ENCODE data around the gene PLCL1. TPM values are rescaled to one million over a fixed set of nuclear protein-coding genes. Genes with fewer than 3 reads are reported as not detected.
"Not testable (repeated sequence)": the region's sequence is repeated elsewhere in the genome, so short reads cannot be mapped to it uniquely, and the experiment has no call there.

The PLCL1 gene
- total and polyA plus RNA-seq, 10 of the 15 experiments (the other 5 are each of a cell fraction or from before 2014, with no cell fraction given) = 0.03 to 1.5 (median 0.22) TPM

DNA sequence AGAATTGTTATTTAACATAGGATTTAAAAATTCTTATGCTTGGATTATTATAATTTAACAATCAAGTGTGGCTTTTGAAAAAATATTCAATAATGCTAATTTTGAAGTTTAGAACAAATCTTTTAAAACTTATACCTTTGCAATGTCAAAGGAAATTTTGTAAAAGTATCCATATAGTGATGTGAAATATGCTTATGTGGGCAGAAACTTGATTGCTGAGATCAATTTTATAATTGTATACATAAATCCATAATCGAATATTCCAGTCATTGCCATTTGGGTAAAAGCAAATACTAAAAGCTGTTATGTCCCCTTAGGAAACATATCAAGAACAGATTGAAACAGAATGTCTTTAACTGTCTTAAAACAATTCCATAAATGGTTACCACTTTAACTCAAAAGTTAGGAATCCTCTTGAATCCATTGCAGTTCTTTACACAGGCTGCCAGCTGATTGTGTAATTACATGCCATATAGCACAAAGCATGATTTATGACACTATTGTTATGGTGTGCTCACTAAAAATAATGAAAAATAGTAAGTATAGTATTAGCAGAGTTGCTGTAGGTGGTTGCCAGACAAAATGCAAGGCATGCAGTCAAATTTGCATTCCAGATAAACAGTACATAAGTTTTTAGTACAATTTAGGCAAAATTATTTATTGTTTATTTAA lies 24.2 kb downstream of the PLCL1 start:
- no peak overlapping the region for H3K9ac ChIP-seq (ENCODE audit: control insufficient read depth, insufficient read depth, low read length)
- no peak for DNase-seq (ENCODE audit: low read depth, low spot score)
- ChIA-PET RAD21 (ENCODE audit: unreplicated experiment) (interaction anchor here (0.9 kb wide), 1 partner anchor 12 kb away, joined by 3 read pairs; no protein-coding TSS in a partner anchor), CTCF (interaction anchor here (1.1 to 1.7 kb wide), 2 partner anchors 9 to 15 kb away, joined by 4 to 5 read pairs; no protein-coding TSS in a partner anchor), POLR2A (no interaction called here), SMC1A (ENCODE audit: uncharacterized antibody, unreplicated experiment) (interaction anchor here (1.5 kb wide), 1 partner anchor 10 kb away, joined by 8 read pairs; no protein-coding TSS in a partner anchor)
- intact Hi-C loops (cut with micrococcal nuclease; ENCODE audit: unreplicated experiment) = no loop called here
- no peak for TF ChIP-seq EP300 (IDR thresholded peaks at IDR 0.05; ENCODE audit: borderline replicate concordance in 1 of 2, control insufficient read depth in 1 of 2, low read depth in 2 of 2, low read length in 2 of 2)
- TF ChIP-seq NFYA (IDR thresholded peaks at IDR 0.05; ENCODE audit: borderline replicate concordance, low read depth, low read length) = no peak
- TF ChIP-seq, protein P1, sequence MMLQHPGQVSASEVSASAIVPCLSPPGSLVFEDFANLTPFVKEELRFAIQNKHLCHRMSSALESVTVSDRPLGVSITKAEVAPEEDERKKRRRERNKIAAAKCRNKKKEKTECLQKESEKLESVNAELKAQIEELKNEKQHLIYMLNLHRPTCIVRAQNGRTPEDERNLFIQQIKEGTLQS (IDR thresholded peaks at IDR 0.05; ENCODE audit: borderline replicate concordance, extremely low read depth, low read depth, low read length) = no peak
- TF ChIP-seq, protein P2, sequence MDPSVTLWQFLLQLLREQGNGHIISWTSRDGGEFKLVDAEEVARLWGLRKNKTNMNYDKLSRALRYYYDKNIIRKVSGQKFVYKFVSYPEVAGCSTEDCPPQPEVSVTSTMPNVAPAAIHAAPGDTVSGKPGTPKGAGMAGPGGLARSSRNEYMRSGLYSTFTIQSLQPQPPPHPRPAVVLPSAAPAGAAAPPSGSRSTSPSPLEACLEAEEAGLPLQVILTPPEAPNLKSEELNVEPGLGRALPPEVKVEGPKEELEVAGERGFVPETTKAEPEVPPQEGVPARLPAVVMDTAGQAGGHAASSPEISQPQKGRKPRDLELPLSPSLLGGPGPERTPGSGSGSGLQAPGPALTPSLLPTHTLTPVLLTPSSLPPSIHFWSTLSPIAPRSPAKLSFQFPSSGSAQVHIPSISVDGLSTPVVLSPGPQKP (IDR thresholded peaks at IDR 0.05; ENCODE audit: low read depth, low read length) = no peak
- H4K20me1 ChIP-seq (ENCODE audit: control insufficient read depth, insufficient read depth) = no peaks in the 10 kb centered on the region
- no peak overlapping the region for H3K27ac ChIP-seq (ENCODE audit: control insufficient read depth, insufficient read depth)
- no peak for FAIRE-seq
- no peak overlapping the region for H2AFZ ChIP-seq (ENCODE audit: control insufficient read depth, low read depth, low read length)
- no peak for ATAC-seq
- WGBS (ENCODE audit: insufficient coverage, insufficient replicate concordance, low lambda C conversion rate, missing lambda C conversion rate) = 4% methylated on average over 1 of the region's 1 CpG
- H3K4me1 ChIP-seq (ENCODE audit: control insufficient read depth, insufficient read depth, low read length) = no peaks in the 10 kb centered on the region
- peaks cover 0 to 4% of the 10 kb centered on the region in 2 experiments; a peak in 1 of 4 replicates for H3K27me3 ChIP-seq (replicated peaks in 1 of 2; ENCODE audit: control insufficient read depth in 2 of 2, insufficient read depth in 2 of 2, low read length in 1 of 2)
- H3K36me3 ChIP-seq (ENCODE audit: control insufficient read depth in 2 of 2, insufficient read depth in 2 of 2, low read length in 1 of 2) = no peaks in the 10 kb centered on the region
- H3K9me3 ChIP-seq (replicated peaks; ENCODE audit: control insufficient read depth, insufficient read depth, low read length) = no peaks in the 10 kb centered on the region
- BruUV-seq (replicated peaks) = no TSS peak
- H3K4me2 ChIP-seq (ENCODE audit: control insufficient read depth, insufficient read depth) = no peak overlapping the region
- in situ Hi-C loops (cut with MboI) = no loop called here
- H3K4me3 ChIP-seq = no peak overlapping the region
- no peaks in the 10 kb centered on the region for H3K79me2 ChIP-seq (ENCODE audit: control insufficient read depth, insufficient read depth, low read length)

DNA sequence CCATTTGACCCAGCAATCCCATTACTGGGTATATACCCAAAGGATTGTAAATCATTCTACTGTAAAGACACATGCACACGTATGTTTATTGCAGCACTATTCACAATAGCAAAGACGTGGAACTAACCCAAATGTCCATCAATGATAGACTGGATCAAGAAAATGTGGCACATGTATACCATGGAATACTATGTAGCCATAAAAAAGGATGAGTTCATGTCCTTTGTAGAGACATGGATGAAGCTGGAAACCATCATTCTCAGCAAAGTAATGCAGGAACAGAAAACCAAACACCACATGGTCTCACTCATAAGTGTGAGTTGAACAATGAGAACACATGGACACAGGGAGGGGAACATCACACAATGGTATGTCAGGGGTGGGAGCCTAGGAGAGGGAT lies 30.4 kb downstream of the PLCL1 start:
- H3K4me1 ChIP-seq (ENCODE audit: control insufficient read depth, insufficient read depth, low read length); H3K79me2 ChIP-seq (ENCODE audit: control insufficient read depth, insufficient read depth, low read length); in situ Hi-C loops (cut with MboI); H3K4me2 ChIP-seq (ENCODE audit: control insufficient read depth, insufficient read depth); H4K20me1 ChIP-seq (ENCODE audit: control insufficient read depth, insufficient read depth); H3K9me3 ChIP-seq (replicated peaks; ENCODE audit: control insufficient read depth, insufficient read depth, low read length); DNase-seq (ENCODE audit: low read depth, low spot score); H3K27ac ChIP-seq (ENCODE audit: control insufficient read depth, insufficient read depth); H3K27me3 ChIP-seq (replicated peaks in 1 of 2; ENCODE audit: control insufficient read depth in 2 of 2, insufficient read depth in 2 of 2, low read length in 1 of 2); ATAC-seq; H2AFZ ChIP-seq (ENCODE audit: control insufficient read depth, low read depth, low read length); POLR2A ChIA-PET; SMC1A ChIA-PET (ENCODE audit: uncharacterized antibody, unreplicated experiment); H3K36me3 ChIP-seq (ENCODE audit: control insufficient read depth in 2 of 2, insufficient read depth in 2 of 2, low read length in 1 of 2); H3K9ac ChIP-seq (ENCODE audit: control insufficient read depth, insufficient read depth, low read length); BruUV-seq (replicated peaks); intact Hi-C loops (cut with micrococcal nuclease; ENCODE audit: unreplicated experiment); FAIRE-seq; H3K4me3 ChIP-seq; RAD21 ChIA-PET (ENCODE audit: unreplicated experiment): not testable (repeated sequence)
- CTCF ChIA-PET = interaction anchor here (1.3 kb wide), 1 partner anchor 21 kb away, joined by 4 read pairs; no protein-coding TSS in a partner anchor
- WGBS (ENCODE audit: insufficient coverage, insufficient replicate concordance, low lambda C conversion rate, missing lambda C conversion rate) = 22% methylated on average over 2 of the region's 2 CpGs
